ENCODE measurements around the gene WWC2.

The WWC2 gene

DNA sequence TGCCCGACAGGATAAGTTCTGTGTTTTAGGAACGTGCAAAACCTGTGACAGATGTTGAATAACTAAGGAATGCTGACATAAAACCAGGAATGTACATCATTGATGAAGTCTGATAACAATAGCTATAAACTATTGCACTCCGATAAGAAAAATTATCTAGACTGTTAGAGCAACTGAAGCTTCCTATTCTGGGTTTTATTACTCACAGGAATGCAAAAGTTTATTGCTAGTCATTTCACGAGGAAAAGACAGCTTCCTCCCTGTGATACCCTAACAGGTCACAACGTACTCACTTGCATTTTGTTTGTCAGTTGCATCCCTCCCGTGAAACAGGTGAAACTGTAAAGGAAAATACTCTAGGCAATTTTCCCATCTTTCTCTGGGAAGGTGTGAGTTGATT, 155.1 kb downstream of the WWC2 start:
- DNase-seq (ENCODE audit: low read depth in 1 of 2, low spot score in 1 of 2): no peak

DNA sequence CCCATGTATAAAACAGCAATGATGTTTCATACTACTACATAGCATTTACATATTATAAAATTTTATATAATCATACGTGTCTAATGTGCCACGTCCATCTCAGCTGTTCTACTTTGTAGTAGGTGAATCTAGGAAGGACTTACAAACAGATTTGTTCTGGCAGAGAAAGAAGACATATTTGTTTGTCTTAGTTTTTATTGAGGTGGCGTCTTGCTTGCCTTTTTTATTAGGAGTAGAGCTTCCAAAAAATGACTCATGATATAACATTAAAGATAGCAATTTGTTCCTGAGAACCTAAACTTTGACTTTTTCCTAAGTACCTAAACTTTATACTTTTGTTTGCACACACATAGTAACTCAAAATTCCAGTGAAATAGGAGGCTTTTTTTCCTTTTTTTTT, 156.4 kb downstream of the WWC2 start:
- no peak for DNase-seq (ENCODE audit: low read depth in 1 of 2, low spot score in 1 of 2)

DNA sequence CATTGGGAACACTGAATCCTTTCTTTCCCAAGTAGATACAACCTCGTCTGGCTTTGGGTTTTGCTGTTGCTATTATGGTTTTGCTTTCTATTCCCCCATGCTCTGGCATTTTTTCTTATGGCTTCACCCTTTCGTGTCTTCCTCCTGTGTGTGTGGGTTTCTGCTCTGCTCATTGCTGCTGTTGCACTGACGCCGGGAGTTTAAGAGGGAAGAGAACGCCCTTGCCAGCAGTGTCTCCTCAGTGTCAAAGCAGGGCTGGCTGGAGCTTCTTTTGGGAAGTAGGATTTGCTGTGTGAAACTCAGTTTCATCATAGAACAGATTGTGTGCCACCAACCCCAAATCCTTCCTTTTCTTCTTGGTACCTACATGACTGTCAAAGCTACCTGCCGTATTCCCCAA, 157.3 kb downstream of the WWC2 start:
- no peak for DNase-seq (ENCODE audit: low read depth in 1 of 2, low spot score in 1 of 2)

DNA sequence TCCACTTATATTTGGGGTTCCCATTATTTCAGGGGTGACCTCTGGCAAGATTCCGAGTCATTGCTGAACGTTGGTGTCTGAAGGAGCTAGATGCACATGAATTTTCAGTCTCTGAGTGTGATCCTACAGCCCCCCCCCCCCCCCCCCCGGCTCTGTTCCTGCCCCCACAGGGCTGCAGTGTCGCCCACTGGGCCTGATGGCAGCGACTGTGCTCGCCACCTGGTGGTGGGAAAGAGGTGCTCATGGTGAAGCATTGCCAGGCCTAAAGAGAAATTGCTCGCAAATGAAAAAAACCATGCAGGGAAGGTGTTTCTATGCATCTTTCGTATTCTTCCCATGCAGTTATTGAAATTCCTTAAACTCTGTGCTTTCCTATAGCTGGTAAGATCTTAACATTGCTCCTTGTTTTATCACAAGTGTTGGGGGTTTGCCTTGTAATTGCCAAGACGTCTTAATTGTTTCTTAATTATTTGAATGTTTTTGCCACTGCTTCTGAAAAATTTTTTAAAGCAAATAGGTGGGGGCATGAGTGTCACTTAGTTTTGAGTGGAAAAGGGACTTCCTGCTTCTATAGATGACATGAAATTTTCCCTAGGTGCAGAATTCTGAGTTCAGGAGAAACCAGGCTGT, 157.8 kb downstream of the WWC2 start:
- DNase-seq (ENCODE audit: low read depth in 1 of 2, low spot score in 1 of 2): peak in 1 of 2 donors; percentile 22

DNA sequence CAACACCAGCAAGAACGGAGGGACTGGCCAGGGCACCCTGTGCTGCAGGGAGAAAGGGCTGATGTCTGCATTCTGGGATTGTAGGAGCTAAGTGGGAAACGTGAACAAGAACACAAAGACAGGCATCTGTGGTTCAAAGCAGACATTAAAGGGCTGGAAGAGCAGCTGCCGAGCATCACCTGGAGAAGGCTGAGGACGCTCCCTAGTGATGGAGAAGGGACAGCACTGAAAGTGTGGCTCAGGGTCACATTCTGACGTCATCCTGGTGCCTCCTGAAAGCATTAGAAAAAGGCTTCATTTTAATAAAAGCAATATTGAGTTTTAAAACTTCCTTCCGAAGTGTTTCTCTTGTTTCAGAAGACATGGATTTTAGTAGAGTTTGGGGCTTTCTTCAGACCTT, 158.8 kb downstream of the WWC2 start:
- no peak for DNase-seq (ENCODE audit: low read depth in 1 of 2, low spot score in 1 of 2)

DNA sequence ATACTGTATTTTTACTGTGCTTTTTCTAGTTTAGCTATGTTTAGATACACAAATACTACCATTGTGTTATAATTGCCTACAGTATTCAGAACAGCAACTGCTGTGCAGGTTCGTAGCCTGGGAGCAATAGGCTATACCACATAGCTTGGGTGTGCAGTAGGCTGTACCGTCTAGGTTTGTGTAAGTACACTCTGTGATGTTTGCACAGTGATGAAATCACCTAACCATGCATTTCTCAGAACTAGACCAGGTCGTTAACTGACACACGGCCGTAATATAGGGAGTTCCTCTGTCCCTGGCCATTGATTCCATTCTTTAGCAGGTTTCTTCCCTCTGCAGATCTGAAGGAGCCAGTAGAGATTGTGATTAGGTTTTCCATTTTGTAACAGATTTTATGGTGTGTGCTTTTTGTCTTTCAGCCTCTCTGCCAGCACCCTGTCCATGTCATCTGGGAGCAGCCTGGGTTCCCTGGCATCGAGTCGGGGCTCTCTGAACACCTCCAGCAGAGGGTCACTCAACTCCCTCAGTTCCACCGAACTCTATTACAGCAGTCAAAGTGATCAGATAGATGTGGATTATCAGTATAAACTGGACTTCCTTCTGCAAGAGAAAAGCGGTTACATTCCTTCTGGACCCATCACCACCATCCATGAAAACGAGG, 161.6 kb downstream of the WWC2 start:
- no peak for DNase-seq (ENCODE audit: low read depth in 1 of 2, low spot score in 1 of 2)

DNA sequence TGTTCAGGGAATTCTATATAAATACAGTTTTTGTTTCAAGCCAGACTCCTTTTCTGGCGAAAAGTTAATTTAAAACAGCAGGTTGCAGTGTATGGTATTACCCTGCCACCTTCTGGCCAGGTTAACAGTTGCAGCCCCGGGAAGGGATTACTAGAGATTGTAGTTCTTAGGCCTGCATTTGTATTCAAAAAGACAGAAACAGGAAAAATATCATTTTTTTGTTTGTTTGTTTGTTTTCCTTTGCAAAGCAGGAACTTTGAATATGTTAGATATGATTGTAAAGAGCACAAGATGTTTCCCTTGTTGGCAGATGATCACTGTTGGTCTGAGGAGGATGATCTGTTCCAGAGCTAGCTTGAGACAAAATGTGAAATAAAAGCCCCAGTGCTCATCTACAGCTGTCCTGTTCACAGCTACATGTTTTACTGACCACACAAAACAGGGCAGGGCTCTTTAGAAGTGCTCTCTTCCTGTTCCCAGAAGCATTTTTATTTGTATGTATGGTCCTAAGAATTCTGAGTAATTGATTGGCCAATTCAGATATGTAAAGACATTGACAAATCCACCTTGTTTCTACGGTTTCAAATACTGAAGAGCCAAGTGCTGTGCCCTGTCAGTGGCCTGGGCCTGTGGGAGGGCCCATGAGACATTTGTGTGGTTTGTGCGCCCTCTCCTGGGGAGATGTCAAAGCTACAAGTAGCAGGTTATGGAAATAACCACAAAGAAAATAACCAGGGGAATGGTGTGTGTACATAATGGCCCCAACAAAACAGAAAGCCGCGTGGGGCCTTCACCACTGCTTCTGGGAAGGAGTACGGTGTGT, 163.1 kb downstream of the WWC2 start:
- DNase-seq (ENCODE audit: low read depth in 1 of 2, low spot score in 1 of 2): peak; percentile 26 to 53

DNA sequence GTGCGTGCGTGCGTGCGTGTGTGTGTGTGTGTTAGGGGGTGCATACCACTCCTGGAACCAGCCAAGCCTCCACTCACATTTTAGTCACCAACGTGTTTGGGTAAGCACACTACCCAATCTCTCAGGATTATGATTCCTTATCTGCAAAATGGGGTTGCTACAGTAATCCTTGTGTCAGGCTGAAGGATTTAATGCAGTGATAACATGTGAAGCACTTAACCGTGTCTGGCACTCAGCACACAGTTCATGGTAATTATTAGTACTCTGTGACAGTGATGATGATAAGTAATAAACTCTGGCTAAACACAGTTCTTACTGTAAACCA, 163.7 kb downstream of the WWC2 start:
- no peak for DNase-seq (ENCODE audit: low read depth in 1 of 2, low spot score in 1 of 2)

DNA sequence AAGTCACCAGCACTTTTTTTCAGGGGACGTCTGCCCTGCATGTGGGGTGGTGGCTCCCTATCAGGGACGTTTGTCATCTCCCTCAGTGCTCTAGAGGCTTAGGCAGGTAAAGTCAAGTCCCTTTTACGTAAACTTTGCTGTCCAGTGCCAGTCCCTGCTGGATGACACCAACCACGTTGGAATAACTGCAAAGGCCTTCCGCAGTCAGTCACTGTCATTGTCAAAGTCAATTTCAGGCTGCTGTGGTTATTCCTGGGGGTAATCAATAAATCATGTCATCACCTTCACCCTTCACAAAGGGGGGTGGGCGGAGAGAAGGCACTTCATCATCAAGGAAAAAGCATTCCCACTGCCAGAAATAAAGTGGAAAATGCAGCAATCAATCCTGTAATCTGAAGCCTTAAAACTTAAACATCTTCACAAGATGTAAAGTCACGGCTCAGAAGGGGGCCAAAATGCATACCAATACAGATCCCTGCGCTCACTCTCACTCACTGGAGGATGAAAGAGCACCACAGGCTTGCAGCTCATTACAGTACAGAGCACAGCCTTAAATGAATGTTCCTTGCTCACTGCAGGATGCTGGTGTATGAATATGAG, 164.8 kb downstream of the WWC2 start:
- no peak for DNase-seq (ENCODE audit: low read depth in 1 of 2, low spot score in 1 of 2)

DNA sequence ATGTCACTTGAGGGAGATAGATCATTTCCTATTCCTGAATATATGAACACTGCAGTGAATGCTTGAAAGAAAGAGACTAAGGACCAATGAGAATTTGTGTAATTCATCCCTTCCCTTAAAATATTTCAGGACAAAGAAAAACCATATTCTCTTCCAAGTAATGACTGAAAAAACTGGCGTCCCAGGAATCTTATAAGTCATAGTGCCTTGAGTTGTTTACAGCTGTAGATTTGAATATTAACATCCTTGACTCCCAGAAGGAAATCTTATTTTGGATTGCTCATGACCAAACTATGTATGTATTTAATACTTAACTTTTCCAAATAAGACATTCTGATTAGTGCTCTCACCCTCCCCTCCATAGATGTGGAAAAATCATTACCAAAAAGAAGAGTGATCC, 165.6 kb downstream of the WWC2 start:
- no peak for DNase-seq (ENCODE audit: low read depth in 1 of 2, low spot score in 1 of 2)

DNA sequence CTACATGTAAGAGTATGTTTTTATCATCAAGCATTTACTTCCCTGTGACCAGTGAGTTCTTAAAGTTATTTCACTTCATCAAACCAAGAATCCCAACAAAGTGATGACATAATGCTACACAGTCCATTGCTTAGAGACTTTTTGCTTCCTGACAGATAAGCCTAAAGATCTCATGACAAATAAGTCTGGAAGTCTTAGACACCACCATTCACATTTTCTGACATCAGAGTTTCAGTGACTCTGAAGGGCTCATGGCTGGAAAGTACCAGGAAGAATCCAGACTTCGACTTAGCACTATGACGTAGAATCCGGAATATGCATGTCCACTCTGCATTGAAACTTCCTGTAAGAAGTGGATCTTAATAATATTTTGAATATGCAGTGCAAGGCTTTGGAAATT, 167.3 kb downstream of the WWC2 start:
- DNase-seq (ENCODE audit: low read depth in 1 of 2, low spot score in 1 of 2): no peak

DNA sequence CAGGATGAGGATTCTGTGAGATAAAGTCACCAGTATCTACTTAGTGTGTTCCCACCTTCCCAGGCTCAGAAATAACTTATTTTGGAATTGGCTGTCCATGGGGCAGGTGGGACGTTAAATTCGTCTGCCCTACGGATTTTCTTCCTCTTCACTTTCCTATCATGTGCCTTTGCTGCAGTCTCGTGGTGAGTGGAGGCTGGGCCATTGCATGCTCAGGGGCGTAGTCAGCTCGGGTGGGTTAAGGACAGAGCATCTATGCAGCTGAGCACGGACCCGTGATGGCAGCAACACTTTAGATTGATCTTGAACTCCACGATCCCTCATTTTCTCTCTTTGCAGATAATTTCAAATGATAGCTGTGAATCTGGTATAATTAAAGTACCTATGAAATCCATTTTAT, 169.5 kb downstream of the WWC2 start:
- no peak for DNase-seq (ENCODE audit: low read depth in 1 of 2, low spot score in 1 of 2)

DNA sequence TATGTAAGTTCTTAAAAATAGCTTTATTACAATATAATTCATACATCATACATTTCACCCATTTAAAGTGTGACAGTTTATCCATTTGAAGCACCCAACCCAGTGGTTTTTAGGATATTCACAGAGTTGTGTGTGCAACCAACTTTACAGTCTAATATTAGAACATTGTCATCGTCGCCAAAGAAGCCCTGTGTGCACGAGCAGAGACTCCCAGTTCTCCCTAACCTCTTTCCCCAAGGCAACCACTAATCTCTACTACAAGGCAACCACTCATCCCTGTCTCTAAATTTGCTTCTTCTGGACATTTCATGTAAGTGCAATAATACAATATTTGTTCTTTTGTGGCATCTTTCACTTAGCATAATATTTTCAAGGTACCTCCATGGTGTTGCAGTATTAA, 173.3 kb downstream of the WWC2 start:
- no peak for DNase-seq (ENCODE audit: low read depth in 1 of 2, low spot score in 1 of 2)

DNA sequence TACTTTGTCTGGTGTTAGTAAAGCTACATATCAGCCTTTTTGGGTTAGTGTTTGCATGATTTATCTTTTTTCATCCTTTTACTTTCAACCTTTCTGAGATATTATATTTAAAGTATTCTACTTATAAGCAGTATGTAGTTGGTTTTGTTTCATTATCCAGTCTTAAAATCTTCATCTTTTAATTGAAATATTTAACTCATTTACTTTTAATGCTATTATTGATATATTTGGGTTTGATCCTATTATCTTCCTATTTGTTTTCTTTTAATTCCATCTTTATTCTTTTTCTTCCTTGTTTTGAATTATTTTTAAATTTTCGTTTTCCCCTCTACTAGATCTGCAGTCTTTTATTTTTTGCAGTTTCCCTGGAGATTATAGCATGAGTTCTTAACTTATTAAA, 177.0 kb downstream of the WWC2 start:
- no peak for DNase-seq (ENCODE audit: low read depth in 1 of 2, low spot score in 1 of 2)

DNA sequence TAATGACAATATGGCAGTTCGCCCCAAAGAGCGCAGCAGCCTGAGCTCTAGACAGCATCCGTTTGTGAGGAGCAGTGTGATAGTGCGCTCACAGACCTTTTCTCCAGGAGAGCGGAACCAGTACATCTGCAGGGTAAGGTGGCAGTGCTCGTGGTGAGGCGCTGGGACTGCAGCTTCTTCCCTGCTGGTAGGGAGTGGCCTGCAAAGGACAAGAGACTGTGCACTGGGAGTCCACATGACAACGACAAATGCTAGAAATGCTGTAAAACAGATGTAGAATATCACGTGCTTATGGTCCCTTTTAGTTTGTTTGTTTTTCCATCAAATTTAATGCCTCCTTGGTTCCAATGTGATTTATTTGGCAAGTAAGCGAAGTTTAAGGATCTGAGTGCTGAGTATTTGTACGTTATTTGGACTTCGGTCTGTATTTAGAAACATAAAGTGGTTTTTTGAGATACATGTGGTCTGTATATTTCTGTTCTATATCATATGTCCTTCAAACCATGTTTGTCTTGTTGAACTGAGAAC, 185.3 kb downstream of the WWC2 start:
- DNase-seq (ENCODE audit: low read depth in 1 of 2, low spot score in 1 of 2): no peak

DNA sequence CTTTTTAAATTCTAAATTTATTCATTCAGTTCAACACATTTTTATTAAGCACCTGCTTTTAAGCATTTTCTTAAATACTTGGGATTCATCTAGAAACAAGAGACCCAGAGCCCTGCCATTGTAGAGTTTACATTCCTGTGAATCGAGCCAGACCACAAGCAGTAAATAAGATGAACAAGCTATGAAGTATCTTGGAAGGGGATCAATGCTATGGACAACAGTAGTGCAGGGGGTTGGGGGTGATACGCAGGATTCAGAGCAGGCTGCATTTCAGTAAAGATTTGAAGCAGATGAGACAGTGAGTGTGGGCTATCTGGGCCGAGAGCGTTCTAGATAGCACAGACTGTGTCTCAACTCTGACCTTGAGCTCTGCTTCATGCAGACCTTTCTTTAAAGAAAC, 185.9 kb downstream of the WWC2 start:
- no peak for DNase-seq (ENCODE audit: low read depth in 1 of 2, low spot score in 1 of 2)

DNA sequence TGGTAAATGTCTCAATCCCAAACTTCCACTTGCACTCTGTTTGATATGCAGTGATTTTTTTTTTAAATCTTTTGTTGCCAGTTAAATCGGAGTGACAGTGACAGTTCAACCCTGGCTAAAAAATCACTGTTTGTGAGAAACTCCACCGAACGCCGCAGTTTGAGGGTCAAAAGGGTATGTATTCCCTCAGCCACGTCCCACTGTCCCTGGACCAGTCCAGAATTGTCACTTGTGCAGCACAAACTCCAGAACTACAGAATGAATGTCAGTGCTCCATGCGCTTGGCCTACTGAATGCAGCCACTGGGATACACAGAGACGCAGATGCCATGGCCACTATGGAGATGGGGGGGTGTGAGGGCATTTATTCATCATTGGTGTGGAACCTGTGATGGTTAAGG, 186.8 kb downstream of the WWC2 start:
- DNase-seq (ENCODE audit: low read depth in 1 of 2, low spot score in 1 of 2): no peak

DNA sequence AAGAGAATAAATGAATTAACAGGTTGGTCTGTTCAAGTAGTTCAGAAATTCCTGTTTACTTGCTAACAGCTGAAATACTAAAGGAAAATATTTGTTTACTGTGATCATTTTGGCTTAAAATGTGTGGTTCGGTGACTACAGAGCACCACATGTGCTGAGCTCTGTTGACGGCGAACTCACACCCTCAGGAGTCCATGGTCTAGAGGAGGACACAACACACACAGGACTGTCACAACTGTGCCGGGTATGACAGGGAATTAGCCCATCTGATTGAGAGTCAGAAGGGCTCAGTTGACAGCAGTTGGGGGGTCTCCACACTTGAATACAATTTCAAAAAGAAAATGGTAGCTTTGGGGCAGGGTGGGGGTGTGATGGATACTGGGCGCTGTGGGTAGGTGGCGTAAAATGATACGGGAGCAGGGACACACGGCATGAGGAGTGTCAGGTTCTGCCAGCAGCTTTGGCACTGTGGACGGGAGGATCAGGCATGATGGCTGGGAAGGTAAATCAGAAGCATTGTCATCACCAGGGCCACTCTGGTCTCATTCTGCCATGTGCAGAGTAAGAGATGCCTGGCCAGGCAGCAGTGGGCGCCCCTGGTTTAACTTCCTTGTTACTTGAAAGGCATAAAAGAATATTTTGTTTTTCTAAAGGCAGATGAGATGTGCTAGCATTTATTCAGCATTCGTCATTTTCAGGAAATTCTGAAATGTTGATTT, 187.7 kb downstream of the WWC2 start:
- no peak for DNase-seq (ENCODE audit: low read depth in 1 of 2, low spot score in 1 of 2)

DNA sequence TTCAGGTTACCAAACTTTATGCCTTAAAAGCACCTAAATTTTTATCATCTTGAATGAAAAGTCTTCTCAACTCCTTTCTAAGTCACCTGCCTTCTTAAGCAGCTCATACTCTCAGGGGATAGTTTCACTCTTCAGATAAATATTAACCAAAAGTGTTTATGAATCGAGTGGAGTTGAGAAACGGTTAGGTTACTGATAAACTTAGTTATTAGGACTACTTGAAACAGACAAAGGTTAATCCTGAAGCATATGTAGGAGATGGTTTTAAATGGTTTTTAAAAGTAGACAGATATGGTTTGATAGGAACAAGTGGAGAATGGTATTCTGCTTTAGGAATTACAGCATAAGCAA, 188.2 kb downstream of the WWC2 start:
- no peak for DNase-seq (ENCODE audit: low read depth in 1 of 2, low spot score in 1 of 2)

DNA sequence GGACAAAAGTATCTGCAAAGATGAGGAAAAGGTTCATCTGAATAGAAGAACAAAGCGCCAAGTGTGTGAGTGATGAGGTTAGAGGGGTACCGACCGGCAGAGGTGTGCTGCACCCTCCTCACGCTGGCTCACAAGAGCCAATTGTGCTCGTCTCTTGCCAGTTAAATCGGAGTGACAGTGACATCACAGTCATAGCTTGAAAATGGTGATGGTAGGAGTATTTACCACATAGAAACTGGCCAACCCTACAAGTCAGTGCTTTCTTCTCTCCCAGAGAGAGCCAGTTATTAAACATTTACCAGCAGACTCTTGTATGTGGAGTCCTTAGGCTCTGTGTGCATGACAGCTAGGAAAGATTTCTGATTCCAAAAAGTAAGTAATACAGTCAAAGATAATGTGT, 188.6 kb downstream of the WWC2 start:
- no peak for DNase-seq (ENCODE audit: low read depth in 1 of 2, low spot score in 1 of 2)

DNA sequence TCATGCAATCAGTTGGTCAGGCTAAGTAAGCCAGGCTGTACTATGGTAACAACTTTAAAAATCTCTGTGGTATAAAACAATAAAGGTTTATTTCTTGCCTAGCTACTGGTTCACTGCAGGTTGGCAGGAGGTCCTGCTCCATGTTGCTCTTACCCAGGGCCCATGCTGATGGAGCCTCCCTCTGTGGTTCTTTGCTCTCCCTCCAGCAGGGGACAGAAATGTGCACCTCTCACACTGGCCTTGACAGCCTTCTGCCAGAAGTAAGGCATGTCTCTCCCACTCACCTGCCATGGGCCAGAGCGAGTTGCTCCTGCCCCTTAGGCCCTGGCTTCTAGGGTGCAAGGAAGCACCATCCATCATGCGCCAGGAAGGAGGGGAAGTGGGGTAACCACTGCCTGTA, 189.9 kb downstream of the WWC2 start:
- no peak for DNase-seq (ENCODE audit: low read depth in 1 of 2, low spot score in 1 of 2)

Measured in stimulated activated CD4-positive, alpha-beta T cell treated with anti-CD3 and anti-CD28 coated beads, Interleukin-15, amount 100 ng/mL, for 1 hour (primary cell).